GOT3 (cell line): ENCODE measurements around the gene FOXO6.
A peak's percentile ranks its signal among the peaks of the same experiment; 100 is the strongest.

Source experiments
- DNase-seq: peaks from one replicate; lab custom pipeline; 2025; ENCODE audit warnings: mixed read lengths; lab: John Stamatoyannopoulos, UW

Gene FOXO6

DNA sequence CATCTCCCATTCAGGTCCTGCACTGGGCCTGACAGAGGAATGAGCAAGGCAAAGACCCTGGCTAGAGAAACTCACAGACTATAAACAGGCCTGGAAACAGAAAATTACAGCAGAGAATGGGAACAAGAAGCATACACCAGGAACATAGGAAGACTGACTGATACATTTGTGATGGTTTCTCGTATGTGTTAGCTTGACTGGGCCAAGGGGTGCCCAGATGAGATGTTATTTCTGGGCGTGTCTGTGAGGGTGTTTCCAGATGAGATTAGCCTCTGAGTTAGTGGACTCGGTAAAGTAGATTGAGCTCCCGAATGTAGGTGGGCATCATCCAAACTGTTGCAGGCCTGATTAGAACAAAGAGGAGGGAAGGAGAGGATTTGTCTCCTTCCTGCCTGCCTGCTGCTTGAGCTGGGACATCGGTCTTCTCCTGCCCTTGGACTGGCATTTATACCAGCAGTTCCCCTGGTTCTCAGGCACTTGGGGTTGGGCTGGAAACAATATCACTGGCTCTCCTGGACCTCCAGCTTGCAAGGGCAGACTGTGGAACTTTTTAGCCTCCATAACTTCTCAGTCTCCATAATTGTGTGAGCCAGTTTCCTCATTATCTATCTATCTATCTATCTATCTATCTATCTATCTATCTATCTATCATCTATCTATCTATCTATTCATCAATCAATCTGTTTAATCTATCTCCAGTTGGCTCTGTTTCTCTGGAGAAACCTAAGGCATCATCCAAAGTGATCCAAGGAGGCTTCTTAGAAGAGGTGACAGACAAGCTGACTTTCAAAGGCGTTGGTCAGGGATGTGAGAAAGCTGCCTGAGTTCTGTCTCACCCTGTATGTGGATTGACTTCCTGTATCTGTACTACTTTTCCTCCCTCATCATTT lies 9.7 kb upstream of the FOXO6 start:
- no peak for DNase-seq

DNA sequence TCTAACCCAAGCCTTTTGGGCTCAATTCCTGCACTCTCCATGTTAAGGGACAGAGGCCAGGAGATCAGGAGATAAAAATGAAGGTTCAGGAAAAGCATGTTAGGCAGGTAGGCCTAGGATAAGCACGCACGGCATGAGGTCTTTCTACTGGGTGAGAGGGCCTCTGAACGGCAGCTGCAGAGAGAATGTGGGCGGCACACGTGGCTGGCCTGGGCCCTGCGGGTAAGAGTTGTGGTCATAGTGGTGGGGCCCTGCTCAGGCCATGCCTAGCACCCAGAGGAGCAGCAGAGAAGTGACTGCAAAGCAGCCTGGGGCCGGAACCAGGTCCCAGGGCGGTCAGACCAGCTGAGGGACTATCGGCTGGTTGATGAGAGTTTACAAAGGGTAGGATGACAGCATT lies 7.5 kb upstream of the FOXO6 start:
- no peak for DNase-seq

DNA sequence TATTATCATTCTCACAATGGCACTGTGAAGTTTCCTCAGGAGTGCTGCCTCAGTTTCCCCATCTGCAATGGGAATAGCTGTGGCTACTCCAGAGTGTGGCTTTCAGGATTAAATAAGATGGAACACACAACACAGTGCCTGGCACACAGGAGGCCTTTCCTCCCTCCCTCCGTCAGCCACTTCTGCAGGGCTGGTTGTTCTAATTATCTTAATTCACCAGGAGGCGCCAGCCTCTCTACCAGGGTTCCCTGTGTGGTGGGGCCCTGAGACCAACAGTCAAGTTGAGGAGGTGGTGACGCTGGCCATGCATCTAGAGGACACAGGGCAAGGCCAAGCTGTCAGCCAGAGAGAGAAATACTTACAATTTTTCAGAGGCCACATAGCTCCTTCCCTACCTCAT lies 6.3 kb upstream of the FOXO6 start:
- no peak for DNase-seq

DNA sequence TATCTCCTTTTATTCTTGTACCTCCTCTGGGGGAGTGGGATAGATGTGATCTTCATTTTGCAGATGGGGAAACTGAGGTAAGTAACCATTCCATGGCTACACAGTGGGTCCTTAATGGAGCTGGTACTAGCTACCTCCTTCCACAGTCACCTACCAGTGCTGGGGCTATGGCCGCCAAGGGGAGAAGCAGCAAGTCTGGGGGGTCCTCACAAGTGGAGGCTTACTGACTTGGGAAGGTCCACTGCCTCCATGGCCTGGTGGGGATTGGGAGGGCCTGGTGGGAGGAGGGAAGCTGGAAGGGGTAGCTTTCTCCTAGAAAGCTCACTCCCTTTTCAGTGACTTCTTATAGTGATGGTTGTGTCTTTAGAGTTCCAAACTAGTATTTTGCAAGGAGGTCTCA lies 5.9 kb upstream of the FOXO6 start:
- DNase-seq = no peak

DNA sequence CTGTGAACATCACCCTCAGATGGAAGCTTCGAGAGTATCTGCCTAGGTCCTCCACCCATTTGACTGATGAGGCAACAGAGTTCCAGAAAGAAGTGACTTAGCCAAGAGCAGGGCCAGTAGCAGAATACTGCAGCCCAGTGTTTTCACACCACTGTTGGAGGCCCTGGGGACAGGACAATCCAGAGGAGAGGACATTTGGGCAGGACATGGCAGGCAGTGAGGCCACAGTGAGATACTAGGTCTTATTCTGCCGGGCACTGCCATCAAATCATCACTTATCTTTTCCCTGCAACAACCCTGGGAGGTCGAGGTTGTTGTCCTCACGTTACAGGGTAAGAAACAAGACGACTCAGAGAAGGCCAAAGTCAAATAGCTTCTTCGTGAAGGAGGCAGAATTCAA lies 5.5 kb upstream of the FOXO6 start:
- no peak for DNase-seq

DNA sequence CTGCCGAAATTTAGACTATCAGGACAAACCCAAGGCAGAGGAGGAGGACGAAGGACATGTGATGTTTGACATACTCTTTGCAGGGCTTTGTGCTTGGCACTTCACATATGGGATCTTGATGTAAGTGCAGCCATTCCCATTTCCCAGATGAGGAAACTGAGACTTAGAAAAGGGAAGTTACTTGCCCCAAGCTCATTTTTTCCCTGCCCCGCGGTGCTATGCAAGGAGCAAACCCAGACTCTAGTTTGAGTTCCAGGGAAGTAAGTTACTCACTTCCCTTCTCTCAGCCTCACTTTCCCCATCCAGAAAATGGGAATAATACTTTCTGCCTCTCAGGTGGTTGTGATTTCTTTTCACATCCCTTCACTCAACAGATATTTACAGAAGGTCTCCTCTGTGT lies 4.5 kb upstream of the FOXO6 start:
- no peak for DNase-seq

DNA sequence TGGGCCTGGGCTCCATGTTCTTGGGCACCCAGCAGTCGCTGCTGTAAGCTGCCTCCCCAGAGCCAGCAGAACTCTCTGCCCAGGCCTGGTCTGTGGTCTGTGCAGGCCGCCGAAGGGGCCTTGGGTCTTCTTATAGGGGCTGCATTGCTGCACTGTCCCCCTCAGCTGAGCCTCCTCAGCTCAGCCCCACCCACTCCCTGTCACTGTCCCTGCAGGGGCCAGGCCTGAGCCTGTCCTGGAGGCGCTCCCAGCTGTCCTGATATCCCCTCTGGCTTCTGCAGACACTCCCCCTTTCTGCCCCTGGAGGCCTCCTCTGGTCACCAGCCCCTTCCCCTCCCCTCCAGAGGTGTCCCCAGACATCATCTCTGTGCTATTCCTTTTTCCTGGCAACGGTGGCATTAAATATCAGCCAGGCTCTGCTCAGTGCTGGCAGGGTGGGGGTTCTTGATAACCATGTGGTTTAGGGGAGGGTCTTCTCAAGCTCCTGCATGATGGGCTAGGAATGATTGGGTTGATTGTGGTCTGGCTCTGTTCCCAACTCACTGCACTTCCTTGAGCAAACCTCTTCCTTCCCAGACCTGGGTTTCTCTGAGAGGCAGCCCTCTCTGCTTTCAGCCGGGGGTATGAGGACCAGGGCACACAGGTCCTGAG lies 3.7 kb upstream of the FOXO6 start:
- DNase-seq = no peak

DNA sequence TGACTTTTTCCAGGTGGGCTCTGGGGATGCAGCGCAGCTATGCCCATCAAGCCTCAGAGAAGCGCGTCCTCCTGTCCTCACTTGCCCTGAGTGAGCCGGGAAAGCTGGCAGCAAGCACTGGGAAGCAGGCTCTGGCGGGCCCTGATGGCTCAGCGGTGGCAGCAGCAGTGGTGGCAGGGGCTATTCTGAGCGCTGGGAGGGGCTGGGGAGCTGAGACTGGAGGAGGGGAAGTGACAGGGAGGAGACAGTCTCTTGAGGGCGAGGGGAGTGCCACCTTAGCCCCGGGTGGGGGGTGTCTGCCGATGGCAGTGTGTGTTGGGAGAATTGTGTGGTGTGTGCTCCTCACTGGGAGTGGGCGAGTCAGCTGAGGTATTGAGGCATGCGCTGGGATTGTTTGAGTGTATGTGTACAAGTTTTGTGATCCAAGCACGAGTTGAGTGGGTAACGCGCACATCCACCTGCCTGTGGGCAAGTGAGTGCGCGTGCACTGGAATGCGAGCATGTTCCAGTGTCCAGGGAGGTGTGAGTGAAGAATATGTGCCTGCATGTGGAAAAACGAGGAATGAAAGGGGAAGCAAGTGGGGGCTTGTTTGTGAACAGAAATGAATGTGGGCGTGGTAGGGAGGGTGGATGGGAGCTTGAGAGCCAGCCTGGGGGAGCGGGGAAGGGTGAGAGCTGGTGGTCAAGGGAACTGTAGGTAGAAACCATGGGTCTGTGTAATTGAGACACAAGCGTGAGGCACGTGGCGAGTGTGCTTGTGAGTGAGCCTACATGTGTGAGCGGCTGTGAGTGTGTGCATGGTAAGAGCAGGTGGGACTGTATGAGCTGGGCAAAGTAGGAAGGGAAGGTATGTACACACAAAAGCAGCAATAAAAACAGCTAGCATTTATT lies 2.9 kb upstream of the FOXO6 start:
- no peak for DNase-seq

DNA sequence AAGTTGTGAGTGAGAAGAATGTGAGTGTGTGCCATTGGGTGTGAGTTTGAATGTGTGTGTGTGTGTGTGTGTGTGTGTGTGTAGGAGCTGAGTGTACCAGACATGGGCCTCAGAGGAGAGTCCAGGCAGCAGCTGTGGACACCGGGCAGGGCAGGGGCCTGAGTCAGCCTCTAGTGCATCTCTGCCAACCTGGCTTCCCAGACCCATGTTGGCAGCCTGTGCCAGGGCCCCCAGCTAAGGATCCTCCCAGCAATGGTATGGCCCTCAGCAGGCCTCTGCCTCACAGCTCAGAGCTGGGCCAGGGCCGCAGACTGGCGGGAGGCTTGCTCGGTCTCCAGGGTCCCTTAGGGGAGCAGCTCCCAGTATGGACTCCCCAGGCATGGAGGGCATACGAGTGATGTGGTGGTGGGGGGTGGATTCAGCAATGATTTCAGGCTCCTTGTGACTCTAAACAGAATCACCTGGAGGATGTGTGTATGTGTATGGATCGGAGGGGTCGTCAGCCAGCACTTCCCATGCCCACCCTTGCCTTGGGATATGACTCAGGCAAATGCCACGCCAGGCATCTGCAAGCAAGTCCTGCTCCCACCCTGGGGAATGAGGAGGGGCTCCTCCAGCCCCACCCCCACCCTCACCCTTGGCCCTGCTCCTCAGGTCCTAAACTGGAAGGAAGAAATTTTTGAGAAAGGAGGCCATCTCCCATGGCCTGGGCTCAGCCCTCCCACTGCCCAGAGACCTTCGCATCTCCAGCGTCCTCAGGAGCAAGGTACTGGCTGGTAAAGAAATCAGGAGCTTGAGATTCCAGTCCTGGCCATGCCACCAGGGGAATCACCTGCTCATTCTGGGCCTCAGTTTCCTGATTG lies 1.8 kb upstream of the FOXO6 start:
- peak; percentile 22 for DNase-seq

DNA sequence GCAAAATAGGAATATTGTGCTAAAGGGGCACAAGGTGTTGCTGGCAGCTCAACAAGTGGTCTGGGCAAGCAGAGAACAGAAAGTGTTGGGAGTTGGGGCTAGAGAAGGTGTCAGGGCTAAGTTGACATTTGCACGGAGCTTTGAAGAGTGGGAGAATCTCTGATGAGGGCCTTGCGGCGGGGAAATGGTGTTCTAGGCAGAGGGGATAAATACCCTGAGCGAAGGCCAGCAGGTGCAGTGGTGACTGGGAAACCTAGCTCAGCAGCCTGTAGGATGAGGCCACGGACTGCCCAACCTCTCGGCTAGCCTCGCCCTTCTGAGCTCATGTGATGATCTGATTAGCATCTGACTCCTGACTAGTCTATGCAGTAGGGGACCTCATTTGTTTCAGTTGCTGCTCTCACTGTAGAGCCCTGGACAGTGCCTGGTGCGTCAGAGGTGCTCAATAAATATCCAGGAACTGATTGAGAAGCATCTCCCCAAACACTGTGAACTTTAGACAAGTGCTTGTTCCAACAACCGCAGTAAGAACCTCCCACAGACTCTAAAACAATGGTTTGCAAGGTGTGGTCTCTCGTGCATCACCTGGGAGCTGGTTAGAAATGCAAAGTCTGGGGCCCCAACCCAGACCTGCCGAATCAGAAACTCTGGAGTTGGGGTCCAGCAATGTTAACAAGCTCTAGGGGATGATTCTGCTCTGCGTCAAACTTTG lies 1.0 kb upstream of the FOXO6 start:
- DNase-seq = no peak

DNA sequence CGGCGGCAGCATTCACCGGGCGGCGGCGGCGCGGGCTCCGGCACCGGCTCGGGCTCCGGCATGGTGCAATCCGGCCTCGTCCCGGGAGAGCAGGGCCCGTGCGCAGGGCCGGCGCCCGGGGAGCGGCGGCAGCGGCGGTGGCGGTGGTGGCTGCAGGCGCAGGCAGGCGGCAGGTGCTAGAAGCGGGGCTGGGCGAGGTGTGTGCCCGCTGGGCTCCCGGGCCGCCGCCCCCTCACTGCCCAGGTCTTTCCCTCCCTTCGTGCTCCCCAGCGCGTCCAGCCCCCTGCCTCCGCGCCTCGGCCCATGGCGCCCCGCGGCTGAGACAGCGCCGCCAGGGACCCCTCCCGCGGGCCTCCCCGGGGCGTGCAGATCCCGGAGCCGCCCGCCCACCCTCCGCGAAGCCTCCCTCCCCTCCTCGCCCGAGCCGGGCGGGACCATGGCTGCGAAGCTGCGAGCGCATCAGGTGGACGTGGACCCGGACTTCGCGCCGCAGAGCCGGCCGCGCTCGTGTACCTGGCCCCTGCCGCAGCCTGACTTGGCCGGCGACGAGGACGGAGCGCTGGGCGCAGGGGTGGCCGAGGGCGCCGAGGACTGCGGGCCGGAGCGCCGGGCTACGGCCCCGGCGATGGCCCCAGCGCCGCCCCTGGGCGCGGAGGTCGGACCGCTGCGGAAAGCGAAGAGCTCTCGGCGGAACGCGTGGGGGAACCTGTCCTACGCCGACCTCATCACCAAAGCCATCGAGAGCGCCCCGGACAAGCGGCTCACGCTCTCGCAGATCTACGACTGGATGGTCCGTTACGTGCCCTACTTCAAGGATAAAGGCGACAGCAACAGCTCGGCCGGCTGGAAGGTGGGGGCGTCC lies 492 bp downstream of the FOXO6 start:
- DNase-seq = no peak

DNA sequence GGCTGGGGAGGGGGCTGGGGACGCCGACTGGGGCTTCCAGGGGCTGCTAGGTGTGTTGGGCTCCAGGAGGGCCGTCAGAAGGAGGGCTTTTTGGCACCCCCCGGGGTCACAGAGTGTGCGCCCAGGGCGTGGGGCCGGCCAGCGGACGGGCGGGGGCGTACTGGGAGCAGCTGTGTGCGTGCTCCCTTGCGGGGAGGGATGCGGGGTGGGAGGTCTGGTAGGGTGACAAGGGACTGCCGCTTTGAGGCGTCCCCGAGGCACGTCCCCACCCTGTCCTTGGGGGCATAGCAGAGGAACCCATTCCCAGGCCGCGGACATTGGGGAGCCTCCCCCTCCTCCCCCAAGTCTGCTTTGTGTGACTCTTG lies 1.1 kb downstream of the FOXO6 start:
- DNase-seq = no peak

DNA sequence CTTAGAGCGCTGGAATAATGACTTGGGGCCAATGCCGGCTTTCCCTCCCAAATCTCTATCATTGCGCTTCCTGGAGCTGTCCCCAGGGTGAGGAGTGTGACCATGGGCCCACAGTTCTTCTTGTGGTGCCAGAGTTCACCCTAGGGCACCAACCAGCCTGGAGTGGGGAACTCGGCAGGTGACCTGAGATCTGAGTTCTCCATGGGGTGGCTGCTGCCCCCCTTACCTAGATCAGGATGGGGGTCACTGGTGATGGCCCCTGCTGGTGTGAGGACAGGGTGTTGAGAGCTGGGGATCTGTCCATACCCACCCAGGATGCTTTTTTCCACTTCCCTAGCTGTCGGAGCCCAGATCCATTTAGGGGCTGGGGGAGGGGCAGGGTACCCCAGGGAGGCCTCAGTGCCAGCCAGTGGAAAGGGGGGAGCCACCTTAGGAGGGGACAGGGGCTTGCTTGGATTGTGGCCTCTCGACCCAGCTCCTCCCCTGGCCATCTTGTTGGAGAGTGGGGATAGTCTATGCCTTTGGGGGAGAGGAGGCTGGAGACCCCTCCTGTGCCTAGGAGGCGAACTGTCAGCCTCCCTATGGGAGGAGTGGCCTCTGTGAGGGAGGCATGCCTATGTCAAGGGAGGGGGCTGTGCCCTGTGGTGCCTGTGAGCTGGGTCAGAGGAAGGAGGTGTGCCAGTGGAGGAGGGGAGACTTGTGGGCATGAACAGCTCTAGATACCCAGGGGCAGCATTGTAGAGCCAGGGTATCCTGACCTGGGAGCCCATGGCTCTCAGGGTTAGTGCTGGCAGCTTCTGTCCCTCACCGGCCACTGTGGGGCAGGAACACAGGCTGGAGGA lies 1.7 kb downstream of the FOXO6 start:
- DNase-seq = no peak

DNA sequence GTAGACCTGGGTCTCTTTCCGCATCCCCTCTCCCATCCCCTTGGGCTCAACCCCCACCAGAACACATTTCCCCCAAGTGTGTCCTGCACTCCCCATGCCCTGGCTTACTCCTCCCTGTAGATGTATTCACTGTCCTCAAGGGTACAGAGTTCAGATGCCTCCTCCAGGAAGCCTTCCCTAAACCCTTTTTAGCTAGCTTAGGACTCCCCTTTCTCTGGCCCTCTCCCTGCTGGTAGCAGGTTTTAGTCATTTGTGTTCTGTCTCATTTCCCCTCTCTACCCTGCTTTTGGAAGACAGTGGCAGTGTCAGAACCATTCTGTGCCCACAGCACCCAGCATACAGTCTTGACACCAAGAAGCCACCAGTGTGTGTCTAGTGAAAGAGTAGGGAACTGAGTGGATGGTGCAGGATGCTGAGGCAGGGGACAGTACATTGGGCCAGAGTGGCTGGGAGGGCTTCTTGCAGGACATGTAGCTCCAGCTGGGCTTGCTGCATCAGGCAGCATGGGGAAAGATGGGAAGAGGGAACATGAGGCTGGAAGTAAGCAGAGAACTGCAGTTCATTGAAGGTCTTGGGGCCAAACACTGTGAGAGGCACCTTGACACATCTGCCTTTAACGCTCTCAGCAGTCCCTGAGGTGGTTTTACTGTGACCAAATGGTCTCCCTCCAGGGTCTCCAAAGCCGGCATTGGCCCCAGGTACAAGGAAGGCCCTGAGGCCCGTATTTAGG lies 2.5 kb downstream of the FOXO6 start:
- DNase-seq = no peak

DNA sequence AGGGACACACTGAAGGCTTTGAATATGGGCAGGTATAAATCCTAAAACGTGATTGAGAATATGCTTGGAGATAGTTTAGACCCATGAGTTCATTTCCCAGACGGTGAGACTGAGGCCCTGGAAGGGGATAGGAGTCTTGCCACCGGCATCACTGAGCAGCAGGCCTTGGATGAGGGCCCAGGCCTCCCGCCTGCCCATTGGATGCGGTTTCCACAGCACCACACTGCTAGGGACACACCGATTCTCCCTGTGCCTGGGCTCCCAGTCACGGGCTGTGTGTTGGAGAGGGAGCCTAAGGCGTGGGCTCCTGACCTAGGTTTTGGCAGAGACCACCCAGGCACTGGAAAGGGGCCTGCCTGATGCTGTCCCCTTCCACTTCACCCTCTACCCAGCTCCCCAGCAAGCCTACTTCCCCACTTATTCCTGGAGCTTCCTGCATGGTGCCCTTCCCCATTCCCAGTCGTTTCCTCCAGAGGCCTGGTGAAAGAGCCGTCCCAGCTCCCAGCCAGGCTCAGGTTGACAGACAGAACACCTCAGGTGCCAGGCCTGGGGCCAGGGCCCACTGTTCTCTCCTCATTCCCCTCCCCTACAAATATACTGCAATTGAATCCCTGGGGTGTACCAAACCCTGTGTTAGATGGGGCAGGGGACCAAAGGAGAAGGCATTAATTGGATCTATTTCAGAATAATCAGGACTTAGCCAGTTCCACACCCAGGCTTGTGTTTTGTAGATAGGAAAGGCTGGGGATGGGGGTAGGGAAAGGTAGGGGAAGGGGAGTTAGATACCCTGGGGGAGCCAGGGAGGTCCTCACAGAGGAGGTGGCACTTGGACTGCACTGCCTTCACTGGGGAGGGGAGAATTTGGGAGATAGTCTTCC lies 3.4 kb downstream of the FOXO6 start:
- no peak for DNase-seq

DNA sequence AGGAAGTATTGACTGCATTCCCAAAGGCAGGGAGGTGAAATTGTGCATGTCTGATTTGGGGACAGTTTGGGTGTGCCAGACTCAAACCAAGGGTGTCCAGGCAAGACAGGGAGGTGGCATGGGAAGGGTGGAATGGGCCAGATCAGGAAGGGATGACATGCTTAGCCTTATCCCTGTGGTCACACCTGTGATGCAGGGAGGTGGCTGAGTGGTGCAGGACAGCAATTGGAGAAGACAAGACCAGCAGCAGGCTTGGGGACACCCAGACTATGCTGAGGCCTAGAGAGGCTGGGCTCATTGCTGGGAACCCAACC lies 4.0 kb downstream of the FOXO6 start:
- DNase-seq = no peak

DNA sequence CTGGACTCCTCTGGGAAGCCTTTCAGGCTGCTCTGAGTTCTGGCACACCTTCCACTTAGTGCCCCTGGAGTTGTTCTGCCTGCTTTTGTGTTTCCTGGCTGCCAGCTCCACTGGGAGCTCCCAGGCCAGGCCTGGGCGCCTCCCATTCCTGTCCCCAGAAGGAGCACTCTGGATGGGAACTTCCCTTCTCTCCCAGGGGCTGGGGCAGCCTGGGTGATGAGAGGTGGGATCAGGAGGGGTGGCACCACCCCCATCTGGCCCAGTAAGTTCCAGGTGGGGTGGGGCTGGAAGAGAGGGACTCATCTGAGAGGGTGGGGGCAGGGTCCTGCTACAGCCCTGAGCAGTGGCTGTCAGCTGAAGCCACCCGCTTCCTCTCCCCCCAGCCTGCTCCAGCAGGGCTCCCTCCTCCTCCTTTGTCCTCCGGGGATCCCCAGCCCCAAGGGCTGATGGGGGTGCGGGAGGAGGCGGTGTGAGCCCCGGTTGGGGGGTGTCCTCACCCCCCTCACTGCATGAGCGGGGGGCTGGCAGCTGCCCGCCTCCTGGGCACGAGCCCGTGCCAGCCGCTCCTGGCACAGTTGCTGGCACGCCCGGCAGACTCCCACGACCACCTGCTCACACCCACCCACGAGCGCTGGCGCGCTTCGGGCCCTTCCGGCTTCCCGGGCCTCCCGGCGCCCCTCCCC lies 4.7 kb downstream of the FOXO6 start:
- no peak for DNase-seq
